Trophoblast cell (in vitro differentiated cells and primary cell): ENCODE results near the gene RSU1.

ENCODE experiments used
- DNase-seq, 2 donors: peaks; one replicate each; pipeline ENCODE4 v3.0.0-alpha.2; 2016
- H2AFZ ChIP-seq: 2 replicates; pipeline ENCODE4 v1.6.1; 2013; ENCODE audit warnings: low read length, moderate library complexity, mild to moderate bottlenecking; ENCODE audit not compliant: insufficient read depth, poor library complexity
- H2AK5ac ChIP-seq: 2 replicates; pipeline ENCODE4 v1.6.1; 2013; ENCODE audit warnings: mild to moderate bottlenecking, low read length
- H2BK120ac ChIP-seq: 2 replicates; pipeline ENCODE4 v1.6.1; 2013; ENCODE audit warnings: low read length, mild to moderate bottlenecking, moderate library complexity; ENCODE audit not compliant: insufficient read depth, poor library complexity
- H2BK12ac ChIP-seq: 2 replicates; pipeline ENCODE4 v1.6.1; 2013; ENCODE audit warnings: mild to moderate bottlenecking, low read length, moderate library complexity
- H2BK5ac ChIP-seq: 2 replicates; pipeline ENCODE4 v1.6.1; 2013; ENCODE audit warnings: low read length, low read depth, moderate library complexity, mild to moderate bottlenecking; ENCODE audit not compliant: poor library complexity
- H3K14ac ChIP-seq: 2 replicates; pipeline ENCODE4 v1.6.1; 2013; ENCODE audit warnings: mild to moderate bottlenecking, low read length
- H3K18ac ChIP-seq: 2 replicates; pipeline ENCODE4 v1.6.1; 2013; ENCODE audit warnings: mild to moderate bottlenecking, low read length
- H3K23ac ChIP-seq: 2 replicates; pipeline ENCODE4 v1.6.1; 2013; ENCODE audit warnings: low read length
- H3K27ac ChIP-seq: 2 replicates; pipeline ENCODE4 v1.5.1; 2013; ENCODE audit warnings: low read depth, mild to moderate bottlenecking, inconsistent platforms, low read length, moderate library complexity
- H3K27me3 ChIP-seq: 2 replicates; pipeline ENCODE4 v1.6.1; 2013; ENCODE audit warnings: inconsistent platforms, mild to moderate bottlenecking, low read length, moderate library complexity; ENCODE audit not compliant: insufficient read depth
- H3K36me3 ChIP-seq, 2 experiments: 1 replicate in 1 of 2; 2 replicates in 1 of 2; pipeline ENCODE4 v1.6.1; 2013; ENCODE audit warnings: low read length in 2 of 2, mild to moderate bottlenecking in 2 of 2, moderate library complexity in 1 of 2; ENCODE audit not compliant: insufficient read depth in 2 of 2, control insufficient read depth in 1 of 2
- H3K4ac ChIP-seq: 2 replicates; pipeline ENCODE4 v1.6.1; 2013; ENCODE audit warnings: low read depth, mild to moderate bottlenecking, low read length, moderate library complexity
- H3K4me1 ChIP-seq, 2 experiments: 1 replicate in 1 of 2; 2 replicates in 1 of 2; pipeline ENCODE4 v1.6.1; 2013; ENCODE audit warnings: low read length in 2 of 2, mild to moderate bottlenecking in 2 of 2, moderate library complexity in 1 of 2; ENCODE audit not compliant: insufficient read depth in 2 of 2, control insufficient read depth in 1 of 2
- H3K4me2 ChIP-seq: 2 replicates; pipeline ENCODE4 v1.6.1; 2013; ENCODE audit warnings: inconsistent platforms, mild to moderate bottlenecking, low read length, moderate library complexity
- H3K4me3 ChIP-seq: 2 replicates; pipeline ENCODE4 v1.5.1; 2013; ENCODE audit warnings: mild to moderate bottlenecking, low read depth, low read length, inconsistent platforms
- H3K79me1 ChIP-seq: one replicate; pipeline ENCODE4 v1.6.1; 2013; ENCODE audit warnings: low read length
- H3K79me2 ChIP-seq: 2 replicates; pipeline ENCODE4 v1.6.1; 2013; ENCODE audit warnings: low read length, mild to moderate bottlenecking; ENCODE audit not compliant: control insufficient read depth, insufficient read depth, poor library complexity
- H3K9ac ChIP-seq: 2 replicates; pipeline ENCODE4 v1.6.1; 2013; ENCODE audit warnings: mild to moderate bottlenecking, low read length
- H3K9me3 ChIP-seq: 2 replicates; pipeline ENCODE4 v1.6.1; 2013; ENCODE audit warnings: low read depth, mild to moderate bottlenecking, control low read depth, inconsistent platforms, low read length; ENCODE audit not compliant: insufficient read depth
- H4K12ac ChIP-seq: 2 replicates; pipeline ENCODE4 v1.6.1; 2013; ENCODE audit warnings: low read depth, mild to moderate bottlenecking, low read length, moderate library complexity
- H4K8ac ChIP-seq: 2 replicates; pipeline ENCODE4 v1.6.1; 2013; ENCODE audit warnings: low read depth, mild to moderate bottlenecking, low read length, moderate library complexity
- H4K91ac ChIP-seq: one replicate; pipeline ENCODE4 v1.6.1; 2013; ENCODE audit warnings: low read depth, mild to moderate bottlenecking, low read length, moderate library complexity
- WGBS: extraction: QIAGEN DNeasy Blood & Tissue Kit; methylation state at CpG from one replicate; pipeline ENCODE4 v1.1.7; 2013; ENCODE audit warnings: missing lambda C conversion rate; ENCODE audit not compliant: insufficient read length, insufficient coverage; ENCODE audit errors: extremely low coverage; 5-methylcytosine and 5-hydroxymethylcytosine counted together

Gene RSU1

GRCh38 chr10:16698461-16698860 lies 118.8 kb downstream of the RSU1 start:
- H3K36me3 ChIP-seq = no peaks in the 10 kb centered on the region
- H2BK5ac ChIP-seq = no peak overlapping the region
- H3K27ac ChIP-seq = no peak overlapping the region
- no peak for DNase-seq
- no peaks in the 10 kb centered on the region for H3K27me3 ChIP-seq
- no peak overlapping the region for H3K14ac ChIP-seq
- H3K79me1 ChIP-seq = no peaks in the 10 kb centered on the region
- H3K4me3 ChIP-seq = no peak overlapping the region
- no CpG with 5 or more reads among the region's 4 CpGs for WGBS
- H3K9me3 ChIP-seq = no peaks in the 10 kb centered on the region
- H3K79me2 ChIP-seq = no peaks in the 10 kb centered on the region
- H2AK5ac ChIP-seq = no peak overlapping the region
- no peak overlapping the region for H3K4ac ChIP-seq
- no peak overlapping the region for H3K23ac ChIP-seq
- H2AFZ ChIP-seq = no peak overlapping the region
- no peak overlapping the region for H2BK120ac ChIP-seq
- no peak overlapping the region for H4K12ac ChIP-seq
- no peak overlapping the region for H2BK12ac ChIP-seq
- no peak overlapping the region for H3K9ac ChIP-seq
- H3K4me2 ChIP-seq = no peak overlapping the region
- H4K8ac ChIP-seq = no peak overlapping the region
- no peaks in the 10 kb centered on the region for H3K4me1 ChIP-seq
- no peak overlapping the region for H4K91ac ChIP-seq
- H3K18ac ChIP-seq = no peak overlapping the region

DNA sequence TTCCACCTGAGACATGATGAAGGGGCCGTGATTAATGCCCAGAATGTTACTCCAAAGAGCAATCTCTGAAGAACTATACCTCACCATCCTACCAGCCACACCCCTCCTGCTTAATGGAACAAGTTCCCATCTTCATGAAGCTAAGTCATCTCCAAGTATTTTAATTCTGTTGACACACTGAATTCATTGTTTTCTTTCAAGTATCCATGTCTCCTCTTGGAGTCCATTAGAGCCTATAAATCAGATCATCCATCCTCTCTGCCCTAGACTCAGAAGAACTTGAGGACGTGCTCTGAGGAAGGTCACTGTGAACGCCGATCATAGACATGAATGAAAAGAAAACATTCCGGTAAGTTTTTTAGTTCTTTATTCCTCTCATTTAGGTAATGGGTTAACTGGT lies 126.8 kb downstream of the RSU1 start:
- Histone ChIP-seq H3K4ac (no peak overlapping the region), H4K91ac (no peak overlapping the region), H3K9ac (no peak overlapping the region), H3K23ac (no peak overlapping the region), H3K79me2 (no peaks in the 10 kb centered on the region), H3K4me3 (no peak overlapping the region), H3K36me3 (peaks cover 0 to 3% of the 10 kb centered on the region in 2 experiments), H4K12ac (no peak overlapping the region), H3K14ac (no peak overlapping the region), H4K8ac (no peak overlapping the region), H2AK5ac (no peak overlapping the region), H2AFZ (no peak overlapping the region), H3K4me1 (no peaks in the 10 kb centered on the region), H2BK12ac (no peak overlapping the region), H3K4me2 (no peak overlapping the region), H3K9me3 (no peaks in the 10 kb centered on the region), H3K79me1 (no peaks in the 10 kb centered on the region), H2BK5ac (no peak overlapping the region), H3K27ac (no peak overlapping the region), H2BK120ac (no peak overlapping the region), H3K27me3 (no peaks in the 10 kb centered on the region), H3K18ac (no peak overlapping the region)
- DNase-seq = no peak
- no CpG with 5 or more reads among the region's 5 CpGs for WGBS

GRCh38 chr10:16689696-16690095 lies 127.5 kb downstream of the RSU1 start:
- H3K4ac ChIP-seq = no peak overlapping the region
- H2AK5ac ChIP-seq = no peak overlapping the region
- no peaks in the 10 kb centered on the region for H3K79me1 ChIP-seq
- H3K18ac ChIP-seq = no peak overlapping the region
- no peak overlapping the region for H3K14ac ChIP-seq
- H3K9ac ChIP-seq = no peak overlapping the region
- H4K8ac ChIP-seq = no peak overlapping the region
- no peak overlapping the region for H3K4me2 ChIP-seq
- H4K91ac ChIP-seq = peak overlapping the region; percentile 37
- H2BK5ac ChIP-seq = no peak overlapping the region
- H3K4me1 ChIP-seq = no peaks in the 10 kb centered on the region
- H3K27me3 ChIP-seq = no peaks in the 10 kb centered on the region
- H2BK12ac ChIP-seq = peak overlapping the region; percentile 71
- no peaks in the 10 kb centered on the region for H3K9me3 ChIP-seq
- WGBS = no CpG with 5 or more reads among the region's 5 CpGs
- DNase-seq = no peak
- no peak overlapping the region for H2AFZ ChIP-seq
- no peak overlapping the region for H4K12ac ChIP-seq
- H2BK120ac ChIP-seq = no peak overlapping the region
- H3K36me3 ChIP-seq = peaks cover 0 to 3% of the 10 kb centered on the region in 2 experiments
- no peak overlapping the region for H3K4me3 ChIP-seq
- no peak overlapping the region for H3K27ac ChIP-seq
- H3K23ac ChIP-seq = no peak overlapping the region
- H3K79me2 ChIP-seq = no peaks in the 10 kb centered on the region

GRCh38 chr10:16689227-16689626 lies 128.0 kb downstream of the RSU1 start:
- Histone ChIP-seq H3K79me1 (no peaks in the 10 kb centered on the region), H3K4ac (no peak overlapping the region), H4K91ac (no peak overlapping the region), H3K27me3 (no peaks in the 10 kb centered on the region), H3K4me2 (no peak overlapping the region), H3K9ac (no peak overlapping the region), H2BK12ac (no peak overlapping the region), H2BK5ac (no peak overlapping the region), H3K27ac (no peak overlapping the region), H3K4me1 (no peaks in the 10 kb centered on the region), H3K4me3 (no peak overlapping the region), H4K12ac (no peak overlapping the region), H3K18ac (no peak overlapping the region), H4K8ac (no peak overlapping the region), H3K79me2 (no peaks in the 10 kb centered on the region), H3K23ac (no peak overlapping the region), H2BK120ac (no peak overlapping the region), H2AFZ (no peak overlapping the region), H3K36me3 (peaks cover 0 to 3% of the 10 kb centered on the region in 2 experiments), H3K14ac (no peak overlapping the region), H2AK5ac (no peak overlapping the region), H3K9me3 (no peaks in the 10 kb centered on the region)
- WGBS = no CpG with 5 or more reads among the region's 1 CpG
- DNase-seq = peak in 1 of 2 donors; percentile 59
